Neural cell (in vitro differentiated cells): ENCODE results near the gene PLXNB1.

ENCODE experiments used
- CTCF ChIP-seq: fragments of 450-650 bp; IDR thresholded peaks from 2 replicates; pipeline ENCODE4 v1.5.1; 2014; ENCODE audit warnings: antibody characterized with exemption, mild to moderate bottlenecking, moderate library complexity; ENCODE audit not compliant: poor library complexity, severe bottlenecking
- EP300 ChIP-seq: fragments of 450-650 bp; conservative IDR thresholded peaks from 2 replicates; pipeline ENCODE4 v1.6.1; 2014; ENCODE audit warnings: antibody characterized with exemption, mild to moderate bottlenecking, moderate library complexity; ENCODE audit not compliant: poor library complexity, severe bottlenecking
- EZH2 ChIP-seq: fragments of 200-600, 300-800 bp; shearing (Covaris generic), sonication (generic); IDR thresholded peaks from 2 replicates; pipeline ENCODE4 v1.6.1; 2014; ENCODE audit warnings: antibody characterized with exemption, low read length, borderline replicate concordance, mild to moderate bottlenecking; ENCODE audit not compliant: insufficient read depth, poor library complexity, severe bottlenecking
- MXI1 ChIP-seq: fragments of 450-650 bp; conservative IDR thresholded peaks from 2 replicates; pipeline ENCODE4 v1.6.1; 2014; ENCODE audit warnings: antibody characterized with exemption, mild to moderate bottlenecking; ENCODE audit not compliant: poor library complexity, severe bottlenecking
- POLR2AphosphoS5 ChIP-seq: IDR thresholded peaks from 2 replicates; pipeline ENCODE4 v1.6.1; 2012
- RAD21 ChIP-seq: fragments of 450-650 bp; conservative IDR thresholded peaks from 2 replicates; pipeline ENCODE4 v1.6.1; 2014; ENCODE audit warnings: antibody characterized with exemption, mild to moderate bottlenecking, moderate library complexity
- REST ChIP-seq: IDR thresholded peaks from 2 replicates; pipeline ENCODE4 v1.6.1; 2012; ENCODE audit warnings: borderline replicate concordance
- TAF1 ChIP-seq: IDR thresholded peaks from 2 replicates; pipeline ENCODE4 v1.6.1; 2012; ENCODE audit warnings: low read depth

GRCh38 chr3:48371651-48372376 lies 58.1 kb downstream of the PLXNB1 start, which contains the start of gene FBXW12:
- TF ChIP-seq CTCF, result no peak
- no peak for TF ChIP-seq REST
- TF ChIP-seq EP300, result no peak
- no peak for TF ChIP-seq EZH2
- TF ChIP-seq RAD21, result no peak
- TF ChIP-seq POLR2AphosphoS5, result no peak
- TF ChIP-seq TAF1, result no peak
- TF ChIP-seq MXI1, result no peak
